Measurements from ENCODE around the gene PSMD1.

GRCh38 chr2:231221761-231222160 lies 165.1 kb downstream of the PSMD1 start:
- TF ChIP-seq POLR2AphosphoS5 (IDR thresholded peaks at IDR 0.05) = no peak
- no peak for TF ChIP-seq POLR2A (IDR thresholded peaks at IDR 0.05)
- no peak for TF ChIP-seq CTCF (IDR thresholded peaks at IDR 0.05)

Data from prostate gland (tissue), 2 donors.